H9 (cell line): ENCODE measurements around the gene CHD6. TPM values are rescaled to one million over a fixed set of nuclear protein-coding genes. Genes with fewer than 3 reads are reported as not detected.

ENCODE experiments used
- DNase-seq: peaks from one replicate; pipeline ENCODE4 v3.0.0-alpha.2; 2017
- H2AFZ ChIP-seq: one replicate; pipeline ENCODE4 v1.6.1; 2013; ENCODE audit warnings: mild to moderate bottlenecking, low read length, control low read depth, moderate library complexity
- H2AK5ac ChIP-seq: 2 replicates; pipeline ENCODE4 v1.6.1; 2013; ENCODE audit warnings: low read length, control low read depth, mixed read lengths; ENCODE audit not compliant: insufficient read length
- H2BK120ac ChIP-seq: one replicate; pipeline ENCODE4 v1.6.1; 2013; ENCODE audit warnings: low read depth, mild to moderate bottlenecking, low read length, control low read depth, inconsistent platforms; ENCODE audit not compliant: poor library complexity, severe bottlenecking
- H2BK12ac ChIP-seq: 2 replicates; pipeline ENCODE4 v1.6.1; 2013; ENCODE audit warnings: low read length, control low read depth, mixed read lengths, low read depth; ENCODE audit not compliant: insufficient read length
- H2BK15ac ChIP-seq: 2 replicates; pipeline ENCODE4 v1.6.1; 2013; ENCODE audit warnings: low read depth, low read length, control low read depth
- H2BK20ac ChIP-seq: one replicate; pipeline ENCODE4 v1.6.1; 2013; ENCODE audit warnings: low read depth, mild to moderate bottlenecking, low read length, control low read depth, inconsistent platforms; ENCODE audit not compliant: poor library complexity, severe bottlenecking
- H2BK5ac ChIP-seq: 2 replicates; pipeline ENCODE4 v1.6.1; 2013; ENCODE audit warnings: low read length, control low read depth, mixed read lengths; ENCODE audit not compliant: insufficient read length
- H3K14ac ChIP-seq: 2 replicates; pipeline ENCODE4 v1.6.1; 2013; ENCODE audit warnings: low read length, control low read depth; ENCODE audit not compliant: insufficient read depth
- H3K18ac ChIP-seq: 2 replicates; pipeline ENCODE4 v1.6.1; 2013; ENCODE audit warnings: low read depth, mild to moderate bottlenecking, mixed read lengths, low read length, control low read depth; ENCODE audit not compliant: insufficient read length
- H3K23ac ChIP-seq: 2 replicates; pipeline ENCODE4 v1.6.1; 2013; ENCODE audit warnings: low read length, control low read depth, mixed read lengths, low read depth; ENCODE audit not compliant: insufficient read length
- H3K23me2 ChIP-seq: 2 replicates; pipeline ENCODE4 v1.6.1; 2013; ENCODE audit warnings: low read depth, mild to moderate bottlenecking, mixed read lengths, low read length, control low read depth; ENCODE audit not compliant: insufficient read length, poor library complexity, severe bottlenecking
- H3K27ac ChIP-seq: 2 replicates; pipeline ENCODE4 v1.5.1; 2013; ENCODE audit warnings: low read length, control low read depth, mixed read lengths, low read depth; ENCODE audit not compliant: insufficient read length
- H3K27me3 ChIP-seq: 2 replicates; pipeline ENCODE4 v1.6.1; 2013; ENCODE audit warnings: low read length, control low read depth, inconsistent platforms; ENCODE audit not compliant: insufficient read depth
- H3K4ac ChIP-seq: 2 replicates; pipeline ENCODE4 v1.6.1; 2013; ENCODE audit warnings: low read depth, mild to moderate bottlenecking, control low read depth, inconsistent platforms, low read length, moderate library complexity
- H3K4me1 ChIP-seq: 2 replicates; pipeline ENCODE4 v1.6.1; 2013; ENCODE audit warnings: low read length, control low read depth, inconsistent platforms; ENCODE audit not compliant: insufficient read depth
- H3K4me2 ChIP-seq: 2 replicates; pipeline ENCODE4 v1.6.1; 2013; ENCODE audit warnings: low read length, control low read depth, mixed read lengths; ENCODE audit not compliant: insufficient read length, insufficient read depth
- H3K56ac ChIP-seq: 2 replicates; pipeline ENCODE4 v1.6.1; 2013; ENCODE audit warnings: low read depth, mild to moderate bottlenecking, mixed read lengths, low read length, control low read depth; ENCODE audit not compliant: insufficient read length
- H3K79me1 ChIP-seq: 2 replicates; pipeline ENCODE4 v1.6.1; 2013; ENCODE audit warnings: low read depth, mild to moderate bottlenecking, moderate library complexity, low read length, control low read depth, inconsistent platforms; ENCODE audit not compliant: insufficient read depth, poor library complexity, severe bottlenecking
- H3K79me2 ChIP-seq: 2 replicates; pipeline ENCODE4 v1.6.1; 2013; ENCODE audit warnings: low read length, control low read depth, inconsistent platforms; ENCODE audit not compliant: insufficient read depth
- H3K9ac ChIP-seq: 2 replicates; pipeline ENCODE4 v1.6.1; 2013; ENCODE audit warnings: low read length, control low read depth, mixed read lengths; ENCODE audit not compliant: insufficient read length; ENCODE audit errors: extremely low read depth
- H3K9me3 ChIP-seq: one replicate; pipeline ENCODE4 v1.6.1; 2013; ENCODE audit warnings: low read depth, low read length, inconsistent platforms; ENCODE audit not compliant: control insufficient read depth
- H3T11ph ChIP-seq: one replicate; pipeline ENCODE4 v1.6.1; 2013; ENCODE audit warnings: mild to moderate bottlenecking, low read length, control low read depth, inconsistent platforms
- H4K20me1 ChIP-seq: one replicate; pipeline ENCODE4 v1.6.1; 2013; ENCODE audit not compliant: control insufficient read depth, insufficient read length, insufficient read depth
- H4K5ac ChIP-seq: 2 replicates; pipeline ENCODE4 v1.6.1; 2013; ENCODE audit warnings: low read depth, mild to moderate bottlenecking, mixed read lengths, low read length, control low read depth; ENCODE audit not compliant: insufficient read length
- H4K8ac ChIP-seq: replicated peaks from 2 replicates; pipeline ENCODE4 v1.6.1; 2013; ENCODE audit warnings: low read length, control low read depth, mixed read lengths, low read depth; ENCODE audit not compliant: insufficient read length
- H4K91ac ChIP-seq: 2 replicates; pipeline ENCODE4 v1.6.1; 2013; ENCODE audit warnings: low read depth, mild to moderate bottlenecking, moderate library complexity, mixed read lengths, low read length, control low read depth; ENCODE audit not compliant: insufficient read length
- H3K27ac Mint-ChIP-seq, 3 experiments: 2 replicates in 2 of 3; 3 replicates in 1 of 3; pipeline ENCODE4 v1.8.0; 2020 to 2021; ENCODE audit warnings: mixed read lengths in 3 of 3, mild to moderate bottlenecking in 1 of 3, moderate library complexity in 1 of 3
- H3K27me3 Mint-ChIP-seq: 2 replicates; pipeline ENCODE4 v1.8.0; 2021; ENCODE audit warnings: low read depth, mild to moderate bottlenecking, moderate library complexity, mixed read lengths
- H3K36me3 Mint-ChIP-seq, 3 experiments: 2 replicates in 2 of 3; 3 replicates in 1 of 3; pipeline ENCODE4 v1.8.0; 2020 to 2021; ENCODE audit warnings: low read depth in 3 of 3, mixed read lengths in 3 of 3; ENCODE audit not compliant: insufficient read depth in 1 of 3
- H3K4me1 Mint-ChIP-seq, 2 experiments: 2 replicates each; pipeline ENCODE4 v1.8.0; 2020; ENCODE audit warnings: mixed read lengths in 2 of 2
- H3K4me3 Mint-ChIP-seq, 2 experiments: 2 replicates in 1 of 2; 3 replicates in 1 of 2; pipeline ENCODE4 v1.8.0; 2020 to 2021; ENCODE audit warnings: mild to moderate bottlenecking in 2 of 2, mixed read lengths in 2 of 2, moderate library complexity in 1 of 2
- H3K9me3 Mint-ChIP-seq, 2 experiments: 2 replicates in 1 of 2; 3 replicates in 1 of 2; pipeline ENCODE4 v1.8.0; 2020; ENCODE audit warnings: mild to moderate bottlenecking in 2 of 2, mixed read lengths in 2 of 2, moderate library complexity in 1 of 2
- CTCF ChIP-seq: fragments of 200-600 bp; sonication (generic); conservative IDR thresholded peaks from 3 replicates; pipeline ENCODE4 v1.8.0; 2021; ENCODE audit warnings: antibody characterized with exemption, mild to moderate bottlenecking
- WGBS: extraction: QIAGEN DNeasy Blood & Tissue Kit; methylation state at CpG from one replicate; pipeline ENCODE4 v1.1.7; 2013; ENCODE audit warnings: missing lambda C conversion rate, low lambda C conversion rate, mixed read lengths; ENCODE audit not compliant: insufficient read length; ENCODE audit errors: extremely low coverage; 5-methylcytosine and 5-hydroxymethylcytosine counted together
- total RNA-seq: library from RNA; stranded (reverse); gene quantifications from 2 replicates; pipeline ENCODE4 v1.2.1, GENCODE V29; 2021

Gene CHD6
- total RNA-seq, 1 experiment from 2014 or later = 51.5 TPM

- Mint-ChIP-seq H3K4me3 (no peak overlapping the region), H3K36me3 (peaks cover 16 to 32% (median 29%) of the 10 kb centered on the region in 3 experiments), H3K4me1 (peaks cover 34% of the 10 kb centered on the region in 2 experiments), H3K27ac (peak overlapping the region in 1 of 3 experiments; percentile 11; a peak in 2 of 7 replicates), H3K9me3 (peaks cover 15 to 17% of the 10 kb centered on the region in 2 experiments), H3K27me3 (no peaks in the 10 kb centered on the region)
- no peak for TF ChIP-seq CTCF
- Histone ChIP-seq H3T11ph (no peak overlapping the region), H4K20me1 (no peaks in the 10 kb centered on the region), H3K56ac (no peak overlapping the region), H3K4me2 (no peak overlapping the region), H2BK15ac (no peak overlapping the region), H2BK5ac (no peak overlapping the region), H4K5ac (no peak overlapping the region), H3K9ac (no peak overlapping the region), H2BK120ac (no peak overlapping the region), H2AFZ (no peak overlapping the region), H4K8ac (no peak overlapping the region), H3K4ac (no peak overlapping the region), H3K9me3 (peaks cover 7% of the 10 kb centered on the region), H3K23ac (no peak overlapping the region), H3K4me1 (peaks cover 5% of the 10 kb centered on the region), H4K91ac (no peak overlapping the region), H3K27me3 (no peaks in the 10 kb centered on the region), H2BK20ac (no peak overlapping the region), H3K18ac (no peak overlapping the region), H2AK5ac (no peak overlapping the region), H2BK12ac (no peak overlapping the region), H3K27ac (no peak overlapping the region), H3K23me2 (no peaks in the 10 kb centered on the region), H3K79me2 (peaks cover 26% of the 10 kb centered on the region; the same call in 1 of the 2 replicates), H3K14ac (no peak overlapping the region), H3K79me1 (peaks cover 9% of the 10 kb centered on the region)
- WGBS = 100% methylated on average over 2 of the region's 5 CpGs
- DNase-seq = no peak
Observed at GRCh38 chr20:41559658-41560057, 58.5 kb downstream of the CHD6 start.
